Transverse colon (tissue), 4 donors: ENCODE data around the gene HTR3B. TPM values are rescaled to one million over a fixed set of nuclear protein-coding genes. Genes with fewer than 3 reads are reported as not detected.
A peak's percentile ranks its signal among the peaks of the same experiment; 100 is the strongest.

Experiments
- DNase-seq: peaks from one replicate; pipeline ENCODE4 v3.0.0-alpha.2; 2019
- H3K27ac ChIP-seq, 4 donors: fragments of 200-600 bp; sonication (generic); 2 replicates each; pipeline ENCODE4 v1.5.1; 2016 to 2018; ENCODE audit warnings: inconsistent platforms in 4 of 4
- H3K27me3 ChIP-seq: fragments of 200-600 bp; sonication (generic); 2 replicates; pipeline ENCODE4 v1.5.1; 2017; ENCODE audit warnings: inconsistent platforms
- H3K36me3 ChIP-seq, 4 donors: fragments of 200-600 bp; sonication (generic); 2 replicates each; pipeline ENCODE4 v1.5.1; 2017 to 2019; ENCODE audit warnings: inconsistent platforms in 4 of 4
- H3K4me1 ChIP-seq, 4 donors: fragments of 200-600 bp; sonication (generic); 2 replicates each; pipeline ENCODE4 v1.5.1; 2017 to 2020; ENCODE audit warnings: inconsistent platforms in 4 of 4
- H3K4me3 ChIP-seq, 4 donors: fragments of 200-600 bp; sonication (generic); 1 replicate in 1 of 4; 2 replicates in 3 of 4; pipeline versions ENCODE4 v1.5.1 to v1.6.1; 2017 to 2019; ENCODE audit warnings: inconsistent platforms in 4 of 4
- H3K9me3 ChIP-seq, 2 donors: fragments of 200-600 bp; sonication (generic); 2 replicates each; pipeline ENCODE4 v1.5.1; 2017 to 2019; ENCODE audit warnings: inconsistent platforms in 2 of 2
- CTCF ChIP-seq, 5 experiments: fragments of 200-600 bp in 3 of 5; fragments of 450-650 bp in 2 of 5; sonication (generic) in 3 of 5; IDR thresholded peaks; 1 replicate in 2 of 5; 2 replicates in 3 of 5; pipeline ENCODE4 v1.5.1; 2016 to 2017; ENCODE audit warnings: antibody characterized with exemption in 5 of 5, inconsistent platforms in 3 of 5, mild to moderate bottlenecking in 2 of 5, moderate library complexity in 1 of 5
- EP300 ChIP-seq: sonication (generic); formaldehyde crosslinking; IDR thresholded peaks from one replicate; pipeline ENCODE4 v1.6.1; 2017; ENCODE audit warnings: antibody characterized with exemption, low read depth
- POLR2A ChIP-seq: fragments of 450-650 bp; IDR thresholded peaks from one replicate; pipeline ENCODE4 v1.6.1; 2016; ENCODE audit warnings: antibody characterized with exemption, mild to moderate bottlenecking, moderate library complexity
- POLR2AphosphoS5 ChIP-seq, 3 donors: sonication (generic); formaldehyde crosslinking; IDR thresholded peaks; one replicate each; pipeline ENCODE4 v1.6.1; 2016; ENCODE audit warnings: antibody characterized with exemption in 3 of 3
- WGBS, 2 donors: methylation state at CpG; one replicate each; pipeline ENCODE4 v1.1.5; 2018; ENCODE audit warnings: low coverage in 1 of 2; 5-methylcytosine and 5-hydroxymethylcytosine counted together
- in situ Hi-C, 4 donors: fragments of 200-750 bp; cut with MboI; loops; one replicate each; pipeline versions ENCODE4 v1.15.0 to v1.15.1; 2017; ENCODE audit warnings: low sequenced_read_pairs in 3 of 4, low pct_ligation_motif_present in 1 of 4, low pct_unique_long_range_greater_than_20kb in 1 of 4
- intact Hi-C: fragments of 100-400 bp; cut with DNase I; formaldehyde crosslinking; loops from one replicate; pipeline ENCODE4 v1.15.1; 2023; ENCODE audit warnings: low total_unique reads
- total RNA-seq, 4 donors: library from RNA; depleted of rRNA; stranded (reverse); fragments of >200 nt; gene quantifications; one replicate each; pipeline ENCODE4 v1.1.0, GENCODE V29; 2016

The HTR3B gene
- total RNA-seq, 4 donors from 2014 or later: 0.14 TPM; not detected in 3

- peak; percentile 14 for DNase-seq
- no peak overlapping the region for H3K27ac ChIP-seq
- WGBS, 2 donors: 79 to 88% methylated on average over 9 to 10 of the region's 10 CpGs
- H3K9me3 ChIP-seq: no peaks in the 10 kb centered on the region
- in situ Hi-C loops (no loop called here), intact Hi-C loops (no loop called here)
- H3K4me1 ChIP-seq: no peaks in the 10 kb centered on the region
- TF ChIP-seq EP300 (no peak), POLR2A (no peak), POLR2AphosphoS5 (IDR thresholded peaks at IDR 0.05) (no peak), CTCF (IDR thresholded peaks at IDR 0.05) (no peak)
- H3K36me3 ChIP-seq: no peaks in the 10 kb centered on the region
- peaks cover 22% of the 10 kb centered on the region for H3K27me3 ChIP-seq
- H3K4me3 ChIP-seq: no peak overlapping the region
Observed at GRCh38 chr11:113952588-113952987, 48.0 kb downstream of the HTR3B start.

GRCh38 chr11:113954235-113954634 is 49.6 kb downstream of the HTR3B start:
- Histone ChIP-seq H3K4me1 (no peaks in the 10 kb centered on the region), H3K27ac (no peak overlapping the region), H3K36me3 (no peaks in the 10 kb centered on the region), H3K9me3 (no peaks in the 10 kb centered on the region), H3K27me3 (peaks cover 28% of the 10 kb centered on the region), H3K4me3 (no peak overlapping the region)
- no peak for DNase-seq
- in situ Hi-C loops (no loop called here), intact Hi-C loops (no loop called here)
- TF ChIP-seq EP300 (no peak), POLR2AphosphoS5 (IDR thresholded peaks at IDR 0.05) (no peak), CTCF (IDR thresholded peaks at IDR 0.05) (no peak), POLR2A (no peak)
- WGBS, 2 donors: 62 to 73% methylated on average over 5 to 6 of the region's 6 CpGs

GRCh38 chr11:113956986-113957385 is 52.4 kb downstream of the HTR3B start:
- intact Hi-C loops: no loop called here
- no peak overlapping the region for H3K27ac ChIP-seq
- no peaks in the 10 kb centered on the region for H3K4me1 ChIP-seq
- no peak for DNase-seq
- no peaks in the 10 kb centered on the region for H3K9me3 ChIP-seq
- TF ChIP-seq EP300 (no peak), CTCF (IDR thresholded peaks at IDR 0.05) (no peak), POLR2A (no peak)
- in situ Hi-C loops: no loop called here
- WGBS, 2 donors: 57% methylated on average over 9 of the region's 9 CpGs; no CpG with 5 or more reads in 1 of the 2 donors
- H3K27me3 ChIP-seq: peaks cover 16% of the 10 kb centered on the region
- no peaks in the 10 kb centered on the region for H3K36me3 ChIP-seq
- H3K4me3 ChIP-seq: no peak overlapping the region

- 51 to 83% methylated on average over 1 to 9 of the region's 9 CpGs for WGBS, 2 donors
- in situ Hi-C loops: no loop called here
- H3K9me3 ChIP-seq: no peaks in the 10 kb centered on the region
Observed at GRCh38 chr11:113960702-113961330, 56.2 kb downstream of the HTR3B start.

GRCh38 chr11:113967361-113967760 is 62.8 kb downstream of the HTR3B start:
- in situ Hi-C loops: no loop called here
- DNase-seq: no peak
- WGBS, 2 donors: 36 to 86% methylated on average over 1 of the region's 1 CpG

More at GRCh38 chr11:113960702-113961330, 56.2 kb downstream of the HTR3B start:
- H3K36me3 ChIP-seq: no peaks in the 10 kb centered on the region
- H3K4me3 ChIP-seq: no peak overlapping the region
- no peak for DNase-seq
- intact Hi-C loops: no loop called here
- peaks cover 6% of the 10 kb centered on the region for H3K27me3 ChIP-seq
- H3K4me1 ChIP-seq: no peaks in the 10 kb centered on the region
- H3K27ac ChIP-seq: no peak overlapping the region
- TF ChIP-seq POLR2AphosphoS5 (IDR thresholded peaks at IDR 0.05): no peak

More at GRCh38 chr11:113967361-113967760, 62.8 kb downstream of the HTR3B start:
- Histone ChIP-seq H3K4me1 (no peaks in the 10 kb centered on the region), H3K27me3 (peaks cover 4% of the 10 kb centered on the region), H3K9me3 (no peaks in the 10 kb centered on the region), H3K36me3 (no peaks in the 10 kb centered on the region), H3K27ac (no peak overlapping the region), H3K4me3 (no peak overlapping the region)
- no peak for TF ChIP-seq CTCF (IDR thresholded peaks at IDR 0.05)
- no peak for TF ChIP-seq POLR2A
- TF ChIP-seq EP300: no peak
- no peak for TF ChIP-seq POLR2AphosphoS5 (IDR thresholded peaks at IDR 0.05)
- intact Hi-C loops: no loop called here
